ENCODE results near the gene SERPINB10.

The SERPINB10 gene

DNA sequence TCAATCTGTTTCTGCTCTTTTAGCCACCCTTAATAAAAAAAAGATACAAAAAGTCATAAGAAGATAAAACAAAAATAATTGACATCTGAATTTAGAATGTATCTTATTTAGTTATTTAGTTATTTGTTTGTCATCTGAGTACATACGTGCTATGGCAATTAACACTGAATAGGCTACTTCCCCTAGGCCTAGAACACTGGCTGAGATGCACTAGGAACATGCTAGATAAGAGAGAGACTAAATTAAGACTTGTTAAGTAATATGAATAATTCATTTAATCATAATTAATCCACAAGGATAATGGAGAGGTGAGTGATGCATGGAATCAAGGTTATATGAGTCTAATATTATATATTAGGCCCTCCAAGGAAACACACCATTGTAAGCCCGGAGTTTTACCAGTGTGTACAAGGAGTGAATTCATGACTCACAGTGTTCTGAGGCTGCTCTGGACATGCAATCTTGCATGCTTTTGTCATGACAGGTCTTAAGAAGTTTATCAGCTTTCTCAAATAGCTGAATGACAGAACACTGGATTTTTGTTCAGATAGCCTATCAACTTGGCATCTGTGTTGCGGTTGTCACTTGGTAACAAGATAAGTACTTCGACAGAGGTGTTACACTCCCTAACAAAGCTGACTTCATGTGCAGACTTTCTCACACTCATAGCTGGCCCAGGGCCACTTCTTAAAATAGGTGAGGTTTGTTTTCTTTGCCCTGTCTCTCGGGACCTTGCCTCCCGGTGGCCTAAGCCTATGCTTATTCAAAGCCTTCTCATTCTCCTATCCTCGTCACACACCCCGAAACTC, 25.2 kb upstream of the SERPINB10 start:
- DNase-seq (ENCODE audit: low spot score in 2 of 2), result no peak
- in situ Hi-C loops (cut with MboI; ENCODE audit: low sequenced_read_pairs), result no loop called here
- no peaks in the 10 kb centered on the region for H3K4me1 ChIP-seq

DNA sequence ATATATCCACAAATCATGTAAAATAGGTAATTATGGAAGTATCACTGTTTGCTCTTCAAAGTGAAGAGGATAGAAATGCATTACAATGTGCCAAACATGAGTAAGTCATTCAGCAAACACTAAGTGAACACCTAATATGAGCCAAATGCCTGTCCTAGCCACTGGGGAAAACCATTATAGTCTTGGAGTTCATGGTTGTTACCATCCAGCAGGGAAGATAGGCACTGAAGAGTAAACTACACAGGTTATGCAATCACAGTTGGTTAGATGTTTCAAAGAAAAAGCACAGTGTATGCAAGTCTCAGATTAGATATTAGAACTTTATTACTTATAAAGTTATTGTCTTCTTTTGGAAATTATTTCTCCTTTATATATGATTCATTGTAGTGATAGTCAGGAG, 24.1 kb upstream of the SERPINB10 start:
- in situ Hi-C loops (cut with MboI; ENCODE audit: low sequenced_read_pairs), result no loop called here
- Histone ChIP-seq H3K9me3 (no peaks in the 10 kb centered on the region), H3K27me3 (ENCODE audit: low read depth) (0 out of 2 replicates have a peak, but pooled peaks cover 5% of the 10 kb centered on the region), H3K4me1 (no peaks in the 10 kb centered on the region), H3K4me3 (no peak overlapping the region), H3K36me3 (replicated peaks) (no peaks in the 10 kb centered on the region)
- DNase-seq (ENCODE audit: low spot score in 2 of 2), result no peak

More for the DNA sequence above, 25.2 kb upstream of the SERPINB10 start:
- no peaks in the 10 kb centered on the region for H3K36me3 ChIP-seq (replicated peaks)
- no peak overlapping the region for H3K4me3 ChIP-seq
- H3K27me3 ChIP-seq (ENCODE audit: low read depth), result 0 out of 2 replicates have a peak, but pooled peaks cover 5% of the 10 kb centered on the region
- no peaks in the 10 kb centered on the region for H3K9me3 ChIP-seq

DNA sequence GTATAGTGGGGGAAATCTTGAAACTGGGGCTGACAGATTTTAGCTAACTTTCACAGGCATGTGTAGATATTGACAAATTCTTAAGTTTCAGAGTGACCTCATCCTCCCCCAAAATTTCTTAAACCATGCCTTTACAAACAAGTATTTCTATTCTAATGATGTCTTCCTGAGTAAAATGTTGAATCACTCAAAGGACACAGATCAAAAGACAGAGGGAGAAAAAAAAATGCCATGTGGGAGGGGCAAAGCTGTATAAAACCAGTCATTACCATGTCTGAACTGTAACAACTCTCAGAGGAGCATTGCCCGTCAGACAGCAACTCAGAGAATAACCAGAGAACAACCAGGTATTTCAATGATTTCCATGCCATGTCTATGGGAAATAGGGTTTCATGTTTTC, 20.3 kb upstream of the SERPINB10 start, which contains the start of gene SERPINB2:
Gene SERPINB2 (plus strand): TSS at position 282 of the 400 bp plus-strand sequence. CDS start 3,740 bp downstream, outside the sequence.
- H3K36me3 ChIP-seq (replicated peaks), result no peaks in the 10 kb centered on the region
- H3K4me1 ChIP-seq, result no peaks in the 10 kb centered on the region
- H3K27me3 ChIP-seq (ENCODE audit: low read depth), result 0 out of 2 replicates have a peak, but pooled peaks cover 5% of the 10 kb centered on the region
- no peak within 1 kb of the TSS for H3K4me3 ChIP-seq
- no peaks in the 10 kb centered on the region for H3K9me3 ChIP-seq
- no peak for DNase-seq (ENCODE audit: low spot score in 2 of 2)
- in situ Hi-C loops (cut with MboI; ENCODE audit: low sequenced_read_pairs), result no loop called here

- H3K4me1 ChIP-seq, result no peaks in the 10 kb centered on the region
- in situ Hi-C loops (cut with MboI; ENCODE audit: low sequenced_read_pairs), result no loop called here
- H3K9me3 ChIP-seq, result no peaks in the 10 kb centered on the region
- DNase-seq (ENCODE audit: low spot score in 2 of 2), result no peak
- H3K36me3 ChIP-seq (replicated peaks), result no peaks in the 10 kb centered on the region
- H3K27me3 ChIP-seq (ENCODE audit: low read depth), result 0 out of 2 replicates have a peak, but pooled peaks cover 5% of the 10 kb centered on the region
- H3K4me3 ChIP-seq, result no peak overlapping the region
These were observed 19.1 kb upstream of the SERPINB10 start for GRCh38 chr18:63888470-63889190.

DNA sequence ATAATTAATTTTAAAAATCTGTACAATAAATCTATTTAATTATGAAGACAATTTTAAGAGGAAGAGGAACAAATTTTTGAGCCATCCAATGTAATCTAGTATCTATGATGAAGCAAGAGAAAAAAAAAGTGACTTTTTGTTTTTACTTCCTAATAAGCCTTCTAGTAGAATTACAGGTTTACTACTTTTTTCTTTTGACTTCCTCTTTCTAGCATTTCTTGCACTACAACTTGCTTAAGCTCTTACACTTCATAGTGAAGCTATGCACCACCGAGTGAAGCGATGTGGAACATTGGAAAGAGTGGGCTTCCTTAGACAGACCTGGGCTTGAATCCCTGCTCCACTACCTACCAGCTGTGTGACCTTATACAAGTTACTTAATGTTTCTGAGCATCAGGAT, 18.1 kb upstream of the SERPINB10 start:
- Histone ChIP-seq H3K4me1 (no peaks in the 10 kb centered on the region), H3K36me3 (replicated peaks) (no peaks in the 10 kb centered on the region), H3K9me3 (no peaks in the 10 kb centered on the region), H3K4me3 (no peak overlapping the region), H3K27me3 (ENCODE audit: low read depth) (no peaks in the 10 kb centered on the region)
- DNase-seq (ENCODE audit: low spot score in 2 of 2), result no peak
- in situ Hi-C loops (cut with MboI; ENCODE audit: low sequenced_read_pairs), result loop anchor here (10.0 kb wide), 1 partner anchor 105 kb away; no protein-coding TSS in a partner anchor

DNA sequence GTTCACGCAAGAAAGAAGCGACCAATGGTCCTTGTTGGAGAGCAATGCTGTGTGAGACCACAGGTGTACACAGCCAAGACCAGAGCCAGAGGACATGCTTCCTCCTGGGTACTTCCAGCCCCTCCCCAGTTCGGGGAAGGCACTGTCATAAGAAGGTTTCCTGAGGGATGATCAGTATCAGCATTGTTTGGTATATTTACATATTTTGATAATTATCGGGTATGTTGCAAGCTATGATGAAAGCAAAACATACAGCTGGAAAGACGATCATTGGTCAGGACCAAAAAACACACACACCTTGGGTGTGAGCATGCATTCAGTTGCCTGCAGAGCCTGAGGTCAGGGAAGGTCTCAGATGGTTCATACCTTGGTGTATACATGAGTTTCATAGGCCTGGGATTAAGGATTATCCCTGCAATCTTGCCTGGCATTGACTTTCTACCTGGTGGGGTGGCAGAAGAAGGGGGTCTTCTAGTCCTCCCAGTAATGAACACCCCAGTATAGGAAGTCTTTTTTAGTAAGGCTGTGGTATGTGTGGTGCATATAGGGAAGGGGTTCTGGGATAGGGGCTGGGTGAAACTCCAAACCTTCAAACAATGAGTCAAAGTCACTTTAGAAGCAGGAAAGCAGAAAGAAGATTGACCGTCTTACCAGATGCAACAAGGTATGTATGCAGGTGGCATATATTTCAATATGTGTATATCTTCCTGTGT, 17.4 kb upstream of the SERPINB10 start:
- Histone ChIP-seq H3K4me3 (no peak overlapping the region), H3K36me3 (replicated peaks) (no peaks in the 10 kb centered on the region), H3K9me3 (no peaks in the 10 kb centered on the region), H3K27me3 (ENCODE audit: low read depth) (no peaks in the 10 kb centered on the region), H3K4me1 (no peaks in the 10 kb centered on the region)
- no peak for DNase-seq (ENCODE audit: low spot score in 2 of 2)
- in situ Hi-C loops (cut with MboI; ENCODE audit: low sequenced_read_pairs), result loop anchor here (10.0 kb wide), 1 partner anchor 104 kb away; no protein-coding TSS in a partner anchor

GRCh38 chr18:63890950-63891304, 16.8 kb upstream of the SERPINB10 start:
- Histone ChIP-seq H3K27me3 (ENCODE audit: low read depth) (no peaks in the 10 kb centered on the region), H3K4me1 (no peaks in the 10 kb centered on the region), H3K9me3 (no peaks in the 10 kb centered on the region), H3K36me3 (replicated peaks) (no peaks in the 10 kb centered on the region), H3K4me3 (no peak overlapping the region)
- DNase-seq (ENCODE audit: low spot score in 2 of 2), result no peak
- in situ Hi-C loops (cut with MboI; ENCODE audit: low sequenced_read_pairs), result loop anchor here (10.0 kb wide), 1 partner anchor 104 kb away; no protein-coding TSS in a partner anchor

- no peaks in the 10 kb centered on the region for H3K9me3 ChIP-seq
- H3K27me3 ChIP-seq (ENCODE audit: low read depth), result no peaks in the 10 kb centered on the region
- no peak overlapping the region for H3K4me3 ChIP-seq
- H3K4me1 ChIP-seq, result no peaks in the 10 kb centered on the region
- in situ Hi-C loops (cut with MboI; ENCODE audit: low sequenced_read_pairs), result loop anchor here (10.0 kb wide), 1 partner anchor 102 kb away; no protein-coding TSS in a partner anchor
- no peak for DNase-seq (ENCODE audit: low spot score in 2 of 2)
- no peaks in the 10 kb centered on the region for H3K36me3 ChIP-seq (replicated peaks)
These were observed 15.2 kb upstream of the SERPINB10 start for GRCh38 chr18:63892566-63892965.

GRCh38 chr18:63894106-63894772, 13.5 kb upstream of the SERPINB10 start:
- Histone ChIP-seq H3K4me1 (no peaks in the 10 kb centered on the region), H3K27me3 (ENCODE audit: low read depth) (no peaks in the 10 kb centered on the region), H3K4me3 (no peak overlapping the region), H3K36me3 (replicated peaks) (no peaks in the 10 kb centered on the region), H3K9me3 (no peaks in the 10 kb centered on the region)
- in situ Hi-C loops (cut with MboI; ENCODE audit: low sequenced_read_pairs), result loop anchor here (10.0 kb wide), 1 partner anchor 101 kb away; no protein-coding TSS in a partner anchor
- no peak for DNase-seq (ENCODE audit: low spot score in 2 of 2)

DNA sequence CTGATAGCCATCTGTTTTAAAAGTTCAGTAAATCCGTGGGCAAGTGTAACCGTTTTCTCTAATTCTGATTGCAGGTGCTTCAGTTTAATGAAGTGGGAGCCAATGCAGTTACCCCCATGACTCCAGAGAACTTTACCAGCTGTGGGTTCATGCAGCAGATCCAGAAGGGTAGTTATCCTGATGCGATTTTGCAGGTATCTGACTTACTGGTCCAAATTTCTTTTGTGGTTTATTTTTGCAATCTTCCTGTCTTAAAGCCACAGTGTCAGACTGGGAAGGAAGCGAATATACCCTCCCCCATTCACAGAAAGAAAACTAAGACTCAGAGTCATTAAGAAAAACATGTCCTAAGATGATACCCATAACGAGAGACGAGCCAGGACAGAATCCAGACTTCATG, 12.6 kb upstream of the SERPINB10 start:
- Histone ChIP-seq H3K27me3 (ENCODE audit: low read depth) (no peaks in the 10 kb centered on the region), H3K4me3 (no peak overlapping the region), H3K4me1 (no peaks in the 10 kb centered on the region), H3K36me3 (replicated peaks) (no peaks in the 10 kb centered on the region), H3K9me3 (no peaks in the 10 kb centered on the region)
- no peak for DNase-seq (ENCODE audit: low spot score in 2 of 2)
- in situ Hi-C loops (cut with MboI; ENCODE audit: low sequenced_read_pairs), result loop anchor here (10.0 kb wide), 1 partner anchor 100 kb away; no protein-coding TSS in a partner anchor

DNA sequence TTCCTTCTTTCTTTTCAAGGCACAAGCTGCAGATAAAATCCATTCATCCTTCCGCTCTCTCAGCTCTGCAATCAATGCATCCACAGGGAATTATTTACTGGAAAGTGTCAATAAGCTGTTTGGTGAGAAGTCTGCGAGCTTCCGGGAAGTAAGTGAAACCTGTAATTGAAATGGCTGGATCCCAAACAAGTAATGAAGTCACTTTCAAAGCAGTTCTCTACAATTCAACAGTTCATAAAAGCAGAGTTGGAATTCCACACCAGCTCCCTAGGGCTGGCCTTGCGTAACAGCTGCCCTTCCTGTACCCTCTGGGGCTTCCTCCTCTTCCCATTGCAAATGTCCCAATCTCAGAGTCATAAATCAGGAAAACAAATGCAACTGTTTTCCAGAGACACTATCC, 10.7 kb upstream of the SERPINB10 start:
- Histone ChIP-seq H3K27me3 (ENCODE audit: low read depth) (no peaks in the 10 kb centered on the region), H3K36me3 (replicated peaks) (no peaks in the 10 kb centered on the region), H3K4me1 (no peaks in the 10 kb centered on the region), H3K4me3 (no peak overlapping the region), H3K9me3 (no peaks in the 10 kb centered on the region)
- no peak for DNase-seq (ENCODE audit: low spot score in 2 of 2)
- in situ Hi-C loops (cut with MboI; ENCODE audit: low sequenced_read_pairs), result loop anchor here (10.0 kb wide), 1 partner anchor 98 kb away; no protein-coding TSS in a partner anchor

- H3K9me3 ChIP-seq, result no peaks in the 10 kb centered on the region
- in situ Hi-C loops (cut with MboI; ENCODE audit: low sequenced_read_pairs), result loop anchor here (10.0 kb wide), 1 partner anchor 96 kb away; no protein-coding TSS in a partner anchor
- no peak overlapping the region for H3K4me3 ChIP-seq
- no peak for DNase-seq (ENCODE audit: low spot score in 2 of 2)
- no peaks in the 10 kb centered on the region for H3K27me3 ChIP-seq (ENCODE audit: low read depth)
- no peaks in the 10 kb centered on the region for H3K36me3 ChIP-seq (replicated peaks)
- no peaks in the 10 kb centered on the region for H3K4me1 ChIP-seq
These were observed 8.6 kb upstream of the SERPINB10 start for GRCh38 chr18:63899206-63899605.
